GM12878 (cell line): ENCODE results near the gene ETHE1. TPM values are rescaled to one million over a fixed set of nuclear protein-coding genes. Genes with fewer than 3 reads are reported as not detected.

Source experiments
- ATAC-seq: fragments of 200-7000 bp; cut with Tn5 transposase; 3 replicates; pipeline ENCODE4 v1.9.1; 2020; ENCODE audit warnings: mild to moderate bottlenecking, moderate library complexity
- BruUV-seq: library from RNA; stranded (reverse); fragments of 400-500 nt; replicated peaks from 2 replicates; lab custom pipeline; 2021; lab: Mats Ljungman, UMichigan
- CTCF ChIA-PET: fragments of 300-600 bp; sonication (Branson Sonifier 250); formaldehyde crosslinking; extraction: SDS; loops from one replicate; lab custom pipeline; 2021; ENCODE audit warnings: inconsistent platforms; lab: Yijun Ruan, JAX
- POLR2A ChIA-PET: fragments of 350-600 bp; formaldehyde crosslinking; extraction: SDS; loops from one replicate; lab custom pipeline; 2021; ENCODE audit warnings: inconsistent platforms; lab: Charles Lee
- RAD21 ChIA-PET: fragments of 300-600 bp; sonication (Branson Sonifier 250); formaldehyde crosslinking; loops from one replicate; lab custom pipeline; 2023; ENCODE audit warnings: antibody characterized with exemption; ENCODE audit not compliant: unreplicated experiment; lab: Charles Lee
- SMC1A ChIA-PET: fragments of 300-600 bp; sonication (Branson Sonifier 250); formaldehyde crosslinking; loops from one replicate; lab custom pipeline; 2023; ENCODE audit not compliant: unreplicated experiment, uncharacterized antibody; lab: Charles Lee
- DNase-seq: peaks from one replicate; pipeline ENCODE4 v3.0.0-alpha.2; 2011; ENCODE audit warnings: low read depth, low spot score
- FAIRE-seq: peaks from 3 replicates; lab custom pipeline; 2011; peaks lifted over from hg19 to GRCh38; lab: Jason Lieb, UNC
- H2AFZ ChIP-seq: 2 replicates; pipeline ENCODE4 v1.6.0; 2011; ENCODE audit warnings: low read depth, low read length, control low read depth; ENCODE audit not compliant: control insufficient read depth
- H3K27ac ChIP-seq: 2 replicates; pipeline ENCODE4 v1.5.1; 2011; ENCODE audit warnings: control low read depth; ENCODE audit not compliant: control insufficient read depth, insufficient read depth
- H3K27me3 ChIP-seq, 2 experiments: replicated peaks in 1 of 2; 2 replicates each; pipeline versions ENCODE4 v1.6.0 to v1.6.1; 2011; ENCODE audit warnings: low read length in 1 of 2; ENCODE audit not compliant: control insufficient read depth in 2 of 2, insufficient read depth in 2 of 2
- H3K36me3 ChIP-seq, 2 experiments: 2 replicates each; pipeline ENCODE4 v1.5.1; 2011; ENCODE audit warnings: low read length in 1 of 2; ENCODE audit not compliant: control insufficient read depth in 2 of 2, insufficient read depth in 2 of 2
- H3K4me1 ChIP-seq: 2 replicates; pipeline ENCODE4 v1.6.1; 2011; ENCODE audit warnings: mild to moderate bottlenecking, low read length, moderate library complexity, mixed read lengths; ENCODE audit not compliant: control insufficient read depth, insufficient read depth
- H3K4me2 ChIP-seq: 2 replicates; pipeline ENCODE4 v1.6.0; 2011; ENCODE audit warnings: control low read depth; ENCODE audit not compliant: control insufficient read depth, insufficient read depth
- H3K4me3 ChIP-seq: fragments of 200-600 bp; sonication (generic); 2 replicates; pipeline ENCODE4 v1.5.1; 2016
- H3K79me2 ChIP-seq: 2 replicates; pipeline ENCODE4 v1.6.0; 2011; ENCODE audit warnings: low read length; ENCODE audit not compliant: control insufficient read depth, insufficient read depth
- H3K9ac ChIP-seq: 2 replicates; pipeline ENCODE4 v1.8.0; 2011; ENCODE audit warnings: low read length, control low read depth, mixed read lengths; ENCODE audit not compliant: control insufficient read depth, insufficient read depth
- H3K9me3 ChIP-seq: replicated peaks from 3 replicates; pipeline ENCODE4 v1.5.1; 2011; ENCODE audit warnings: mild to moderate bottlenecking, low read length; ENCODE audit not compliant: control insufficient read depth, insufficient read depth
- H4K20me1 ChIP-seq: 2 replicates; pipeline ENCODE4 v1.6.0; 2011; ENCODE audit not compliant: control insufficient read depth, insufficient read depth
- IKZF2 ChIP-seq, 2 experiments: fragments of 450-650 bp; IDR thresholded peaks; 2 replicates each; pipeline ENCODE4 v1.6.1; 2017; ENCODE audit warnings: mild to moderate bottlenecking in 2 of 2, moderate library complexity in 2 of 2
- NR2C2 ChIP-seq: IDR thresholded peaks from 2 replicates; pipeline ENCODE4 v1.6.1; 2011; ENCODE audit warnings: borderline replicate concordance, low read depth; ENCODE audit not compliant: control insufficient read depth, insufficient read length
- POLR2AphosphoS2 ChIP-seq: IDR thresholded peaks from 2 replicates; pipeline ENCODE4 v1.6.1; 2011; ENCODE audit warnings: low read depth, mild to moderate bottlenecking, low read length, improper control_type of control experiment, moderate library complexity
- WGBS: methylation state at CpG from one replicate; pipeline ENCODE4 v1.1.6; 2016; ENCODE audit warnings: low lambda C conversion rate; ENCODE audit not compliant: insufficient replicate concordance, insufficient coverage; ENCODE audit errors: missing lambda C conversion rate; 5-methylcytosine and 5-hydroxymethylcytosine counted together
- in situ Hi-C: fragments of 300-500 bp; cut with MboI; formaldehyde crosslinking; loops from 9 replicates; pipeline ENCODE4 v1.14.3; 2018; ENCODE audit warnings: mixed read lengths
- intact Hi-C: fragments of 100-400 bp; cut with micrococcal nuclease; formaldehyde crosslinking; loops from one replicate; pipeline ENCODE4 v1.14.2; 2022; ENCODE audit not compliant: unreplicated experiment
- polyA plus RNA-seq, 11 experiments: library from polyadenylated mRNA; depleted of rRNA in 4 of 11; unstranded in 6 of 11; stranded (reverse) in 5 of 11; fragments of >200 nt; fragmentation: Nextera tagmentation in 4 of 11; fragmentation: Illumina TruSeq in 1 of 11; extraction: Ambion mirVana in 4 of 11; extraction: Trizol in 1 of 11; gene quantifications; 1 replicate in 1 of 11; 2 replicates in 10 of 11; pipeline versions ENCODE4 v1.2.1 to v1.2.3, GENCODE V29; 2011 to 2016; ENCODE audit warnings: inconsistent platforms in 2 of 11, missing spikeins in 2 of 11, low read depth in 1 of 11
- total RNA-seq, 4 experiments: library from RNA; depleted of rRNA in 3 of 4; stranded (reverse); fragments of >200 nt in 3 of 4; fragmentation: Illumina TruSeq in 1 of 4; extraction: Trizol in 1 of 4; gene quantifications; 2 replicates each; pipeline versions ENCODE4 v1.2.1 to v1.2.3, GENCODE V29; 2013 to 2021
- TF ChIP-seq, protein P1 (sequence below): fragments of 450-650 bp; IDR thresholded peaks from 2 replicates; pipeline ENCODE4 v1.6.1; 2017; ENCODE audit warnings: borderline replicate concordance
- TF ChIP-seq, protein P2 (sequence below): fragments of 450-650 bp; IDR thresholded peaks from 2 replicates; pipeline ENCODE4 v1.6.1; 2016; ENCODE audit warnings: mild to moderate bottlenecking, moderate library complexity, borderline replicate concordance

The ETHE1 gene
- total and polyA plus RNA-seq, 10 of the 15 experiments (the other 5 are each of a cell fraction or from before 2014, with no cell fraction given) = 22.1 to 155 (median 52.7) TPM

DNA sequence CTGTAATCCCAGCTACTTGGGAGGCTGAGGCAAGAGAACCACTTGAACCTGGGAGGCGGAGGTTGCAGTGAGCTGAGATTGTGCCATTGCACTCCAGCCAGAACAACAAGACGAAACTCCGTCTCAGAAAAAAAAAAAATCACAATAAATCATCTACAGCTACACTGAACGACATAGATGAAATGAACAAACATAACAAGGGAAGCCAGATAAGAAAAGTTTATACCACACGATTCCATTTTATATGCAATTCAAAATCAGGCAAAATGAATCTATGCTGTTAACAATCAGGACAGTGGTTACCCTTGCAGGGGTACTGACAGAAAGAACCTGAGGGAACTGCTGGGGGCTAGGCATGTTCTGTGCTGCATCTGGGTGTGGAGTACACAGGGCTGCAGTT, 42.7 kb upstream of the ETHE1 start:
- no peak for TF ChIP-seq NR2C2
- TF ChIP-seq, protein P1, sequence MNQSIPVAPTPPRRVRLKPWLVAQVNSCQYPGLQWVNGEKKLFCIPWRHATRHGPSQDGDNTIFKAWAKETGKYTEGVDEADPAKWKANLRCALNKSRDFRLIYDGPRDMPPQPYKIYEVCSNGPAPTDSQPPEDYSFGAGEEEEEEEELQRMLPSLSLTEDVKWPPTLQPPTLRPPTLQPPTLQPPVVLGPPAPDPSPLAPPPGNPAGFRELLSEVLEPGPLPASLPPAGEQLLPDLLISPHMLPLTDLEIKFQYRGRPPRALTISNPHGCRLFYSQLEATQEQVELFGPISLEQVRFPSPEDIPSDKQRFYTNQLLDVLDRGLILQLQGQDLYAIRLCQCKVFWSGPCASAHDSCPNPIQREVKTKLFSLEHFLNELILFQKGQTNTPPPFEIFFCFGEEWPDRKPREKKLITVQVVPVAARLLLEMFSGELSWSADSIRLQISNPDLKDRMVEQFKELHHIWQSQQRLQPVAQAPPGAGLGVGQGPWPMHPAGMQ = no peak
- TF ChIP-seq IKZF2 (IDR thresholded peaks at IDR 0.05) = no peak
- TF ChIP-seq, protein P2, sequence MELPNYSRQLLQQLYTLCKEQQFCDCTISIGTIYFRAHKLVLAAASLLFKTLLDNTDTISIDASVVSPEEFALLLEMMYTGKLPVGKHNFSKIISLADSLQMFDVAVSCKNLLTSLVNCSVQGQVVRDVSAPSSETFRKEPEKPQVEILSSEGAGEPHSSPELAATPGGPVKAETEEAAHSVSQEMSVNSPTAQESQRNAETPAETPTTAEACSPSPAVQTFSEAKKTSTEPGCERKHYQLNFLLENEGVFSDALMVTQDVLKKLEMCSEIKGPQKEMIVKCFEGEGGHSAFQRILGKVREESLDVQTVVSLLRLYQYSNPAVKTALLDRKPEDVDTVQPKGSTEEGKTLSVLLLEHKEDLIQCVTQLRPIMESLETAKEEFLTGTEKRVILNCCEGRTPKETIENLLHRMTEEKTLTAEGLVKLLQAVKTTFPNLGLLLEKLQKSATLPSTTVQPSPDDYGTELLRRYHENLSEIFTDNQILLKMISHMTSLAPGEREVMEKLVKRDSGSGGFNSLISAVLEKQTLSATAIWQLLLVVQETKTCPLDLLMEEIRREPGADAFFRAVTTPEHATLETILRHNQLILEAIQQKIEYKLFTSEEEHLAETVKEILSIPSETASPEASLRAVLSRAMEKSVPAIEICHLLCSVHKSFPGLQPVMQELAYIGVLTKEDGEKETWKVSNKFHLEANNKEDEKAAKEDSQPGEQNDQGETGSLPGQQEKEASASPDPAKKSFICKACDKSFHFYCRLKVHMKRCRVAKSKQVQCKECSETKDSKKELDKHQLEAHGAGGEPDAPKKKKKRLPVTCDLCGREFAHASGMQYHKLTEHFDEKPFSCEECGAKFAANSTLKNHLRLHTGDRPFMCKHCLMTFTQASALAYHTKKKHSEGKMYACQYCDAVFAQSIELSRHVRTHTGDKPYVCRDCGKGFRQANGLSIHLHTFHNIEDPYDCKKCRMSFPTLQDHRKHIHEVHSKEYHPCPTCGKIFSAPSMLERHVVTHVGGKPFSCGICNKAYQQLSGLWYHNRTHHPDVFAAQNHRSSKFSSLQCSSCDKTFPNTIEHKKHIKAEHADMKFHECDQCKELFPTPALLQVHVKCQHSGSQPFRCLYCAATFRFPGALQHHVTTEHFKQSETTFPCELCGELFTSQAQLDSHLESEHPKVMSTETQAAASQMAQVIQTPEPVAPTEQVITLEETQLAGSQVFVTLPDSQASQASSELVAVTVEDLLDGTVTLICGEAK = no peak
- no peak for TF ChIP-seq POLR2AphosphoS2
- ChIA-PET RAD21 (interaction anchor here (1.2 kb wide), 1 partner anchor 25 kb away, joined by 5 read pairs; no protein-coding TSS in a partner anchor), SMC1A (interaction anchor here (1.4 kb wide), 1 partner anchor 14 kb away, joined by 5 read pairs; no protein-coding TSS in a partner anchor), CTCF (interaction anchor here (0.7 to 9.0 kb wide), 3 partner anchors 13 to 27 kb away, joined by 3 to 99 read pairs (median 4); partner anchors contain the start of gene ZNF576), POLR2A (no interaction called here)
- intact Hi-C loops (no loop called here), in situ Hi-C loops (no loop called here)
- peaks cover 0 to 3% of the 10 kb centered on the region in 2 experiments; a peak in 1 of 4 replicates for H3K36me3 ChIP-seq
- peaks cover 4% of the 10 kb centered on the region for H3K79me2 ChIP-seq
- FAIRE-seq (no peak), ATAC-seq (no peak), DNase-seq (no peak)
- no peak overlapping the region for H3K9ac ChIP-seq
- H3K9me3 ChIP-seq = no peaks in the 10 kb centered on the region
- WGBS = 100% methylated on average over 5 of the region's 5 CpGs
- H3K4me3 ChIP-seq = no peak overlapping the region
- BruUV-seq = no TSS peak
- no peak overlapping the region for H2AFZ ChIP-seq
- H3K27me3 ChIP-seq = no peaks in the 10 kb centered on the region
- H3K4me2 ChIP-seq = no peak overlapping the region
- no peak overlapping the region for H3K27ac ChIP-seq
- H3K4me1 ChIP-seq = no peaks in the 10 kb centered on the region; the same call in 1 of the 2 replicates
- no peaks in the 10 kb centered on the region for H4K20me1 ChIP-seq
